CD4-positive, alpha-beta T cell (primary cell): ENCODE measurements around the gene ZNF764. TPM values are rescaled to one million over a fixed set of nuclear protein-coding genes. Genes with fewer than 3 reads are reported as not detected.

Experiments
- ATAC-seq: fragments of 200-7000 bp; cut with Tn5 transposase; one replicate; pipeline ENCODE4 v1.10.0; 2022; ENCODE audit warnings: mild to moderate bottlenecking; ENCODE audit not compliant: poor library complexity
- CTCF ChIA-PET: fragments of 350-600 bp; sonication (Branson Sonifier 250); formaldehyde crosslinking; loops from one replicate; lab custom pipeline; 2021; ENCODE audit warnings: antibody characterized with exemption, inconsistent platforms; lab: Charles Lee
- POLR2A ChIA-PET: fragments of 350-600 bp; sonication (Branson Sonifier 250); formaldehyde crosslinking; loops from one replicate; lab custom pipeline; 2021; ENCODE audit warnings: antibody characterized with exemption, inconsistent platforms; lab: Charles Lee
- DNase-seq, 14 experiments: peaks; one replicate each; pipeline ENCODE4 v3.0.0-alpha.2; 2013 to 2020; ENCODE audit warnings: mixed read lengths in 2 of 14
- H3K27ac ChIP-seq, 2 donors: one replicate each; pipeline versions ENCODE4 v1.5.1 to v1.7.0; 2013; ENCODE audit warnings: low read length in 2 of 2, low read depth in 1 of 2, mild to moderate bottlenecking in 1 of 2
- H3K27me3 ChIP-seq, 2 experiments: 1 replicate in 1 of 2; 2 replicates in 1 of 2; pipeline versions ENCODE4 v1.6.1 to v1.7.0; 2013; ENCODE audit warnings: low read length in 2 of 2, control low read depth in 1 of 2, mild to moderate bottlenecking in 1 of 2, moderate library complexity in 1 of 2; ENCODE audit not compliant: insufficient read depth in 2 of 2, control insufficient read depth in 1 of 2
- H3K36me3 ChIP-seq: one replicate; pipeline ENCODE4 v1.6.1; 2013; ENCODE audit warnings: low read length, control low read depth; ENCODE audit not compliant: insufficient read depth
- H3K4me1 ChIP-seq: one replicate; pipeline ENCODE4 v1.6.1; 2013; ENCODE audit warnings: low read length, control low read depth; ENCODE audit not compliant: insufficient read depth
- H3K4me3 ChIP-seq: one replicate; pipeline ENCODE4 v1.5.1; 2013; ENCODE audit warnings: mild to moderate bottlenecking, low read length, moderate library complexity
- H3K9me3 ChIP-seq, 2 experiments: 1 replicate in 1 of 2; 2 replicates in 1 of 2; pipeline versions ENCODE4 v1.6.1 to v1.7.0; 2013; ENCODE audit warnings: low read length in 2 of 2, mild to moderate bottlenecking in 2 of 2, control low read depth in 1 of 2, moderate library complexity in 1 of 2; ENCODE audit not compliant: control insufficient read depth in 1 of 2, insufficient read depth in 1 of 2
- H3K27ac Mint-ChIP-seq: one replicate; pipeline ENCODE4 v1.8.0; 2020; ENCODE audit warnings: mixed read lengths
- H3K27me3 Mint-ChIP-seq: one replicate; pipeline ENCODE4 v1.8.0; 2021; ENCODE audit warnings: mixed read lengths
- H3K36me3 Mint-ChIP-seq: one replicate; pipeline ENCODE4 v1.8.0; 2021; ENCODE audit warnings: low read depth, mixed read lengths
- H3K4me1 Mint-ChIP-seq: one replicate; pipeline ENCODE4 v1.8.0; 2021; ENCODE audit warnings: low read depth, mixed read lengths
- H3K4me3 Mint-ChIP-seq: one replicate; pipeline ENCODE4 v1.8.0; 2020; ENCODE audit warnings: mild to moderate bottlenecking, mixed read lengths
- H3K9me3 Mint-ChIP-seq: one replicate; pipeline ENCODE4 v1.8.0; 2020; ENCODE audit warnings: mixed read lengths
- CTCF ChIP-seq: fragments of 200-600 bp; IDR thresholded peaks from one replicate; pipeline ENCODE4 v1.8.0; 2022; ENCODE audit warnings: antibody characterized with exemption, mild to moderate bottlenecking
- intact Hi-C, 2 experiments: fragments of 100-400 bp; cut with DNase I in 1 of 2; cut with micrococcal nuclease in 1 of 2; formaldehyde crosslinking; loops; one replicate each; pipeline versions ENCODE4 v1.15.1 to v1.9.0; 2023 to 2025; cut with DNase I, micrococcal nuclease
- total RNA-seq, 174 experiments: library from RNA in 2 of 174; stranded (reverse) in 2 of 174; gene quantifications; one replicate each; pipeline ENCODE4 v1.2.3 and lab custom pipeline; 2021 to 2026

Gene ZNF764
- total RNA-seq, 2 experiments from 2014 or later: 20.4 to 22.9 TPM

DNA sequence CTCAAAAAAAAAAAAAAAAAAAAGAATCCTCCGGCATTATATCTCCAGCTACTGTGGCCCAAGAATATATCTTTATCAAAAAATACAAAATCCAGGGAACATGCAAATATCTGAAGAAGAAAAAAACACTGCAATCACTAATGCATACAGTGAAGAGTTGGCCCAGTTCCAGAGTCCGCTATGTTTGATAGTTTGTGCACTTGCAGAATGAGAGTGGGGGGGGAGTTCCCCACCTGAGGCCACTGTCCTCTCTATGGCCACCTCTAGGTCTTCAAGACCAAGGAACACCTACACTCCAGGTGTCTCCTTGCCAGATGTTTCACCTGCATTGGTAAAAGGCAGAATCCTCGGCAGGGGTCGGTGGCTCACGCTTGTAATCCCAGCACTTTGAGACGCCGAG lies 23.3 kb upstream of the ZNF764 start:
- no peaks in the 10 kb centered on the region for H3K27me3 ChIP-seq
- DNase-seq: no peak
- ChIA-PET POLR2A (interaction anchor here (1.4 kb wide), 1 partner anchor 9 kb away, joined by 4 read pairs; no protein-coding TSS in a partner anchor), CTCF (no interaction called here)
- H3K4me1 ChIP-seq: peaks cover 20% of the 10 kb centered on the region
- no peak overlapping the region for H3K27ac ChIP-seq
- peaks cover 30% of the 10 kb centered on the region for H3K36me3 Mint-ChIP-seq
- peaks cover 10% of the 10 kb centered on the region for H3K4me1 Mint-ChIP-seq
- no peaks in the 10 kb centered on the region for H3K9me3 Mint-ChIP-seq
- no peaks in the 10 kb centered on the region for H3K9me3 ChIP-seq
- intact Hi-C loops: no loop called here
- TF ChIP-seq CTCF: no peak
- no peak overlapping the region for H3K4me3 ChIP-seq
- no peak overlapping the region for H3K4me3 Mint-ChIP-seq
- H3K36me3 ChIP-seq: peaks cover 20% of the 10 kb centered on the region
- no peaks in the 10 kb centered on the region for H3K27me3 Mint-ChIP-seq
- ATAC-seq: no peak
- no peak overlapping the region for H3K27ac Mint-ChIP-seq

DNA sequence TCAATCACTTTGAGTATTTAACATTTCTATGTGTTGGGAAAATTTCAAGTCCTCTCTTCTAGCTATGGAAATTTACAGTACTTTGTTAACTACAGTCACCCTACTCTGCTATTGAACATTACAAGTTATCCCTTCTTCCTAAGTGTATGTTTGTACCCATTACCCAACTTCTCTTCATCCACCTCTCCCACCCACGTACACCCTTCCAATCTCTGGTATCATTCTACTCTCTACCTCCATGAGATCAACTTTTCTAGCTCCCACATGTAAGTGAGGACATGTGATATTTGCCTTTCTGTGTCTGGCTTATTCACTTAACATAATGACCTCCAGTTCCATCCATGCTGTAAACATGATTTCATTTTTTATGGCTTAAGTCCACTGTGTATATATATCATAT lies 16.5 kb upstream of the ZNF764 start:
- intact Hi-C loops: loop anchor here in 1 of 2 experiments (5.0 kb wide), 2 partner anchors 63 to 123 kb away; partner anchors contain the start of gene SRCAP
- DNase-seq (no peak), ATAC-seq (no peak)
- H3K4me1 Mint-ChIP-seq: peaks cover 26% of the 10 kb centered on the region
- no peak overlapping the region for H3K27ac ChIP-seq
- peak overlapping the region; percentile 17 for H3K4me3 Mint-ChIP-seq
- H3K36me3 Mint-ChIP-seq: peaks cover 5% of the 10 kb centered on the region
- peak overlapping the region; percentile 13 for H3K27ac Mint-ChIP-seq
- H3K27me3 Mint-ChIP-seq: no peaks in the 10 kb centered on the region
- no peak for TF ChIP-seq CTCF
- H3K9me3 Mint-ChIP-seq: no peaks in the 10 kb centered on the region
- no peaks in the 10 kb centered on the region for H3K27me3 ChIP-seq
- H3K4me1 ChIP-seq: peaks cover 26% of the 10 kb centered on the region
- peaks cover 7% of the 10 kb centered on the region for H3K36me3 ChIP-seq
- H3K4me3 ChIP-seq: no peak overlapping the region
- ChIA-PET CTCF (no interaction called here), POLR2A (interaction anchor here (0.8 kb wide), 1 partner anchor 17 kb away, joined by 4 read pairs; no protein-coding TSS in a partner anchor)
- H3K9me3 ChIP-seq: no peaks in the 10 kb centered on the region

DNA sequence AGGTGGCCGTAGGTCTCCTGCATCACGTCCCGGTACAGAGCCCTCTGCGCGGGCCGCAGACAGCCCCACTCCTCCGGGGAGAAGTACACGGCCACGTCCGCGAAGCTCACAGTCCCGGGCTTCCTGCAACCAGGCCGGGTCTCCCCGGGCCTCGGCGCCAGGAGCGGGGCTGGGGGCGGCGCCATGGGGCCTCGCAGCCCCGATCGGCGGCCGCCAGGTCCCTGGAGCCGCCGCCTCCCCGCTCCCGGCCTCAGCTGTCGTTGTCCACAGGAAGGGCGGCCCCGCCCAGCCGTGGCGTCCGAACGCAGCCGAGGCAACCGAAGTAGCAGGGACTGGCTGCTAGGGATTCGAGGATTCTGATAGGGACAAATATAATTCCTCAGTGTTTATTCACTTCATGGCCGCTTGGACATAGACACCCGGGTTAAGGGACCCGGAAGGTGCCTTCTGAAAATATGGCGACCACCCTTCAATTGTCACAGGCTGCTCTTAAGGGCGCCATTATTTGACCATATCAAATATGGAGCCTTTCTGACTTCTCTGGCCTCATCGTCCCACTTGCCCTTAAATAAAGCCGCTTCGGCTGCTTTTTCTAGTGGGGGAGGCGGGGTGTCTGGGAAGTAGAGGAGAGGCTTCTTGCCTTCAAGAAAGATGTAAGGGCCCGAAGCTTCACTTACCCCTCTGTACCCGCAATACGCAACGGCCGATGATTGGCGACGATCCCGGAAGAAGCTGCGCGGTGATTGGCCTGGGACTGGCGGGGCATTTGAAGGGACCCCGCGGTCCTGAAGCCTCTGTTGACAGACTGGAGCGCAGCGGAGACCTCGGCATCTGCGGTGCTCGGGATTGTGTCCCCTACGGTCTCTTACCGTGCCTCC lies 13.5 kb upstream of the ZNF764 start, which contains the start of gene ZNF688:
Gene ZNF688, minus strand, starts transcription at position 270 of the 878 bp plus-strand sequence. Its CDS starts 85 bp downstream, at position 185.
- H3K27me3 ChIP-seq: no peaks in the 10 kb centered on the region
- H3K4me3 ChIP-seq: peak within 1 kb of the TSS; percentile 94
- intact Hi-C loops: loop anchor here (1.0 to 5.0 kb wide), 6 partner anchors 13 to 126 kb away; partner anchors contain the start of genes ZNF764 (in 2 of the 2), ZNF785 (in 2 of the 2), PRR14 (in 1 of the 2) and SRCAP (in 1 of the 2)
- Mint-ChIP-seq H3K9me3 (no peaks in the 10 kb centered on the region), H3K36me3 (no peaks in the 10 kb centered on the region), H3K27me3 (no peaks in the 10 kb centered on the region), H3K4me1 (peaks cover 44% of the 10 kb centered on the region), H3K4me3 (peak within 1 kb of the TSS; percentile 98), H3K27ac (peak within 1 kb of the TSS; percentile 97)
- no peaks in the 10 kb centered on the region for H3K9me3 ChIP-seq
- ChIA-PET POLR2A (interaction anchor here (0.6 to 3.4 kb wide), 36 partner anchors 10 to 767 kb away, joined by 3 to 152 read pairs (median 6); partner anchors contain the start of genes ALDOA, DCTPP1, FBRS and ITGAL), CTCF (interaction anchor here (1.0 to 2.4 kb wide), 9 partner anchors 9 to 142 kb away, joined by 3 to 19 read pairs (median 5); partner anchors contain the start of genes DCTPP1, PRR14, ZNF747 and ZNF764)
- peak; percentile 79 for ATAC-seq
- peak within 1 kb of the TSS; percentile 90 to 96 for H3K27ac ChIP-seq
- DNase-seq: peak; percentile 87 to 99 (median 92)
- peaks cover 54% of the 10 kb centered on the region for H3K4me1 ChIP-seq
- peaks cover 8% of the 10 kb centered on the region for H3K36me3 ChIP-seq
- no peak for TF ChIP-seq CTCF
